ENCODE results near the gene AOAH. TPM values are rescaled to one million over a fixed set of nuclear protein-coding genes. Genes with fewer than 3 reads are reported as not detected.

The AOAH gene
- total RNA-seq, 1 donor from 2014 or later, result 0.40 TPM

DNA sequence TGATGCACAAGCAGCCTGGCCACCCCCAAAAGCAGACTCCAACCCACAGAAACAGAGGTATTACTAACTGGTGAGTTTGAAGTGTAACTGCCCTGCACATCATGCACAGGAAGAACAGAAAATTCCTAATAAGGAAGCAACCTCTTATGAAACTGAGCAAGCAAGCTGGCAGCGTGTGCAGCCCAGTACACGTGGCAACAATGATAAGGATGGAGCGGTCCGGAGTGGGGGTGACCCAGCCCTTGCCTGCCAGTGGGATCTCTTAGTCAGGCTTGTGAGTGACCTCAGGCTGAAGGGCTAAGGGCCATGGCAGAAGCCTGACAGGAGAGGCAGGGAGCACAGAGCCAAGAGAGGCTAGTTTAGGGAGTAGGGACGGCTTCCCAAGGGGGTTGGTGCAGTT, 22.1 kb upstream of the AOAH start:
- H3K27me3 Mint-ChIP-seq (ENCODE audit: low read depth), result peaks cover 5% of the 10 kb centered on the region
- no peak overlapping the region for H3K4me3 Mint-ChIP-seq
- no peak overlapping the region for H3K27ac Mint-ChIP-seq
- DNase-seq (ENCODE audit: low spot score in 2 of 2, unreplicated experiment in 2 of 2), result no peak
- H3K4me1 Mint-ChIP-seq, result no peaks in the 10 kb centered on the region
- TF ChIP-seq, protein P1, sequence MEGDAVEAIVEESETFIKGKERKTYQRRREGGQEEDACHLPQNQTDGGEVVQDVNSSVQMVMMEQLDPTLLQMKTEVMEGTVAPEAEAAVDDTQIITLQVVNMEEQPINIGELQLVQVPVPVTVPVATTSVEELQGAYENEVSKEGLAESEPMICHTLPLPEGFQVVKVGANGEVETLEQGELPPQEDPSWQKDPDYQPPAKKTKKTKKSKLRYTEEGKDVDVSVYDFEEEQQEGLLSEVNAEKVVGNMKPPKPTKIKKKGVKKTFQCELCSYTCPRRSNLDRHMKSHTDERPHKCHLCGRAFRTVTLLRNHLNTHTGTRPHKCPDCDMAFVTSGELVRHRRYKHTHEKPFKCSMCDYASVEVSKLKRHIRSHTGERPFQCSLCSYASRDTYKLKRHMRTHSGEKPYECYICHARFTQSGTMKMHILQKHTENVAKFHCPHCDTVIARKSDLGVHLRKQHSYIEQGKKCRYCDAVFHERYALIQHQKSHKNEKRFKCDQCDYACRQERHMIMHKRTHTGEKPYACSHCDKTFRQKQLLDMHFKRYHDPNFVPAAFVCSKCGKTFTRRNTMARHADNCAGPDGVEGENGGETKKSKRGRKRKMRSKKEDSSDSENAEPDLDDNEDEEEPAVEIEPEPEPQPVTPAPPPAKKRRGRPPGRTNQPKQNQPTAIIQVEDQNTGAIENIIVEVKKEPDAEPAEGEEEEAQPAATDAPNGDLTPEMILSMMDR (IDR thresholded peaks at IDR 0.05; ENCODE audit: unreplicated experiment), result no peak
- H3K36me3 Mint-ChIP-seq, result no peaks in the 10 kb centered on the region
- peaks cover 4% of the 10 kb centered on the region for H3K9me3 Mint-ChIP-seq

DNA sequence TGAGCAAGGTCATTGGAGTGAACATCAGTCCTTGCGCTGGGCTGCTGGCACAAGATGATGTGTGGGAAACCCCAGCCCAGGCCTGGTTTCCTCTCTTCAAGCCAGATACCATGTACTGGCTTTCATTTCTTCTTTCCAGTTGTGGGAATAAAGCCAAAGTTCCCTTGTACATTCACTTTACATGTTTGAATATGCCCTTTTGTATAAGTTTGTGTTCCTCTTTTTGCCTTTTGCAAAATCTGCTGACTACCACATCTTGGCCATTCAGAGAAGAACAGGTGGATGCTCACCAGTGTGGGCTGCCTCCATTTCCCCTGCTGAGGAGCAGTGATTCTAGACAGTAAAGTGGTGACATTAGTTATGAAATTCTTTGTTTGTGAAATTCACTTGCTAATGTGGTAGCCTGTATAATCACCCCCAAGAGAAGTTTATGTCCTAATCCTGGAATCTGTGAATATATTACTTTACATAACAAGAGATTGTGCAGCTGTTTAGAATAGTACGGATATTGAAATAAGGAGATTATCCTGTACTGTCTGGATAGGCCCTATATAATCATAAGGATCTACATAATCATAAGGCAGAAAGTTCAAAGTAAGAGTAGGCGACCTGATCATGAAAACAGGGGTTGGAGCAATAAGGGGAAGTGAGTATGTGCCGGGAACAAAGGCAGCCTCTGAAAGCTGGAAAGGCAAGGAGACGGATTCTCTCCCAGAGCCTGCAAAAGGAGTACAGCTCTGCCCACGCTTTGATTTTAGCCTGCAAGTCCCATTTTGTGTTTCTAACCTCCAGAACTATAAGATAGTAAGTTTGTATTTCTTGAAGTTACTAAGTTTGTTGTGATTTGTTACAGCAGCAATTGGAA, 18.8 kb upstream of the AOAH start:
- no peak for DNase-seq (ENCODE audit: low spot score in 2 of 2, unreplicated experiment in 2 of 2)
- TF ChIP-seq, protein P1 (IDR thresholded peaks at IDR 0.05; ENCODE audit: unreplicated experiment), result no peak
- no peak overlapping the region for H3K4me3 Mint-ChIP-seq
- H3K27ac Mint-ChIP-seq, result no peak overlapping the region
- no peaks in the 10 kb centered on the region for H3K4me1 Mint-ChIP-seq
- peaks cover 4% of the 10 kb centered on the region for H3K9me3 Mint-ChIP-seq
- H3K36me3 Mint-ChIP-seq, result no peaks in the 10 kb centered on the region
- H3K27me3 Mint-ChIP-seq (ENCODE audit: low read depth), result peaks cover 5% of the 10 kb centered on the region

DNA sequence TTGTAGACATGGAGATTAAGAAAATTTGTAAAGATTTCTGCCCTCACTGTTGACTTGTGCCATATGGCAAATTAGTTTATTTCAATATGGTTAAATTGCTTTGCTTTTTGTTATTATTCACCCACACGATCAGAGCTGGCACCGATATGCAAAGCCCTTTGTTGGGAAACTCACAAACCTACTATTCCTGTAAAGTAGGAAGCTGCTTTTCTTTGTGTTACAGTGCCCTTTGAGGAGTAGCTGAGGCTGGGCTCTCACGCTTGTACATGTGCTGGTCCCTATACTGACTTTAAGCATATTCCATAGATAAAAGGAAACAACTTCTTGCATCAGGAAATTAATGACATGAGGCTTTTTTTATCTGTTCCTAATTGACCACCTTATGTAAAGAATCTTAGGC, 17.6 kb upstream of the AOAH start:
- Mint-ChIP-seq H3K4me3 (no peak overlapping the region), H3K27me3 (ENCODE audit: low read depth) (no peaks in the 10 kb centered on the region)
- no peak for DNase-seq (ENCODE audit: low spot score in 2 of 2, unreplicated experiment in 2 of 2)

DNA sequence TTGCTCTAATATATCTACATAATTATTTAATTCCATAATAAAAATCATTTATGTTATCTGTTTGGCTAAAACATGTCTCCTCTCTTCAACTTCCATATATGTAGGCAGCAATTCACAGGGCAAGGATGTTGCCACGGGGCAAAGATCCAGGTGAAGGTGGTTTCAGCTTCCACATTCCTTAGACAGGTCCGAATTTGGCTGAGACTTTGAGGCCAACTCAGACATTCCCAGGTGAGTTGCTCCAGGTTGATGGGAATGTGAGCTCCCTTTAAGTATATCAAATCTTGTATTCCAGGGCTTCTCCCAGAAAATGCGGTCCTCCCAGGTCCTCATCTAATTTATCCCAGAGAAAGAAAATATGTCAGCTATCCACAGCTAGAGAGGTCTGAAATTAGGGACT, 15.1 kb upstream of the AOAH start:
- TF ChIP-seq, protein P1 (IDR thresholded peaks at IDR 0.05; ENCODE audit: unreplicated experiment), result no peak
- Mint-ChIP-seq H3K27me3 (ENCODE audit: low read depth) (no peaks in the 10 kb centered on the region), H3K9me3 (peaks cover 4% of the 10 kb centered on the region), H3K36me3 (no peaks in the 10 kb centered on the region), H3K4me3 (no peak overlapping the region), H3K4me1 (no peaks in the 10 kb centered on the region), H3K27ac (no peak overlapping the region)
- DNase-seq (ENCODE audit: low spot score in 2 of 2, unreplicated experiment in 2 of 2), result no peak

More for the DNA sequence above, 17.6 kb upstream of the AOAH start:
- Mint-ChIP-seq H3K27ac (no peak overlapping the region), H3K36me3 (no peaks in the 10 kb centered on the region), H3K9me3 (peaks cover 4% of the 10 kb centered on the region), H3K4me1 (no peaks in the 10 kb centered on the region)
- TF ChIP-seq, protein P1 (IDR thresholded peaks at IDR 0.05; ENCODE audit: unreplicated experiment), result no peak

DNA sequence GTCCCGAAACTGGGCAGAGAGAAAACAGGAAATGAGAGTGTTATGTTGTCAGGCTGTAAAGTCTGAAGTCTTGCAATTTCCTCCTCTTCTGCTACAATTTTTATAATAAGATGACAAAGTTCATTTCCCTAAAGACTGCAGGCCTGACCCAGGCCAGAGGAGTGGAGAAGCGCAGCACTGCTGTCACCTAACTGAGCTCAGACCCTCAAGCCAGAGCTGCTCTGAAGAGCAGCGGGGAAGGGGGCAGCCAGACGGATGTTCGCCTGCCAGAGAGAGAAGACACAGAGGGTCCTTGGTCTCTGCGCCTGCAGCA, 12.6 kb upstream of the AOAH start:
- TF ChIP-seq, protein P1 (IDR thresholded peaks at IDR 0.05; ENCODE audit: unreplicated experiment), result no peak
- no peaks in the 10 kb centered on the region for H3K36me3 Mint-ChIP-seq
- H3K27me3 Mint-ChIP-seq (ENCODE audit: low read depth), result no peaks in the 10 kb centered on the region
- H3K4me1 Mint-ChIP-seq, result no peaks in the 10 kb centered on the region
- H3K9me3 Mint-ChIP-seq, result peaks cover 10% of the 10 kb centered on the region
- no peak overlapping the region for H3K4me3 Mint-ChIP-seq
- no peak overlapping the region for H3K27ac Mint-ChIP-seq
- no peak for DNase-seq (ENCODE audit: low spot score in 2 of 2, unreplicated experiment in 2 of 2)
